Breast epithelium (tissue), 4 donors: ENCODE measurements around the gene KCNN4. TPM values are rescaled to one million over a fixed set of nuclear protein-coding genes. Genes with fewer than 3 reads are reported as not detected.

ENCODE experiments used
- DNase-seq, 2 donors: peaks; one replicate each; pipeline ENCODE4 v3.0.0-alpha.2; 2019; ENCODE audit warnings: low spot score in 2 of 2
- H3K27ac ChIP-seq, 2 donors: fragments of 200-600 bp; sonication (generic) in 1 of 2; one replicate each; pipeline ENCODE4 v1.5.1; 2016 to 2019; ENCODE audit warnings: mild to moderate bottlenecking in 1 of 2
- H3K27me3 ChIP-seq, 2 donors: fragments of 200-600 bp; sonication (generic) in 1 of 2; one replicate each; pipeline versions ENCODE4 v1.5.1 to v1.6.0; 2017 to 2019; ENCODE audit warnings: control low read depth in 1 of 2, mild to moderate bottlenecking in 1 of 2
- H3K36me3 ChIP-seq: fragments of 200-600 bp; one replicate; pipeline ENCODE4 v1.5.1; 2019
- H3K4me1 ChIP-seq, 2 donors: fragments of 200-600 bp; sonication (generic); one replicate each; pipeline ENCODE4 v1.5.1; 2016 to 2019; ENCODE audit warnings: control low read depth in 1 of 2
- H3K4me3 ChIP-seq, 3 donors: fragments of 200-600 bp; sonication (generic); 1 replicate in 2 of 3; 2 replicates in 1 of 3; pipeline ENCODE4 v1.5.1; 2016 to 2019; ENCODE audit warnings: mild to moderate bottlenecking in 3 of 3, moderate library complexity in 2 of 3
- H3K9me3 ChIP-seq, 2 donors: fragments of 200-600 bp; sonication (generic) in 1 of 2; one replicate each; pipeline ENCODE4 v1.5.1; 2016 to 2019; ENCODE audit warnings: control low read depth in 1 of 2
- CTCF ChIP-seq, 3 donors: fragments of 450-650 bp; IDR thresholded peaks; one replicate each; pipeline ENCODE4 v1.5.1; 2016 to 2017; ENCODE audit warnings: antibody characterized with exemption in 3 of 3, mild to moderate bottlenecking in 3 of 3, moderate library complexity in 3 of 3
- POLR2A ChIP-seq: fragments of 450-650 bp; IDR thresholded peaks from one replicate; pipeline ENCODE4 v1.6.1; 2016; ENCODE audit warnings: antibody characterized with exemption, mild to moderate bottlenecking, moderate library complexity
- POLR2AphosphoS5 ChIP-seq, 3 donors: sonication (generic); formaldehyde crosslinking; IDR thresholded peaks; one replicate each; pipeline ENCODE4 v1.6.1; 2017; ENCODE audit warnings: antibody characterized with exemption in 3 of 3
- intact Hi-C: fragments of 100-400 bp; cut with DNase I; formaldehyde crosslinking; loops from one replicate; pipeline ENCODE4 v1.15.1; 2023; ENCODE audit warnings: low total_unique reads
- total RNA-seq, 3 donors: library from RNA; depleted of rRNA; stranded (reverse); fragments of >200 nt; gene quantifications; one replicate each; pipeline ENCODE4 v1.1.0, GENCODE V29; 2016

The KCNN4 gene
- total RNA-seq, 3 donors from 2014 or later = 1.9 to 61.9 (median 28.2) TPM

- no peaks in the 10 kb centered on the region for H3K27me3 ChIP-seq
- H3K4me3 ChIP-seq = no peak overlapping the region
- no peaks in the 10 kb centered on the region for H3K9me3 ChIP-seq
- H3K4me1 ChIP-seq = peaks cover 0 to 9% of the 10 kb centered on the region in 2 donors
- H3K36me3 ChIP-seq = no peaks in the 10 kb centered on the region
- H3K27ac ChIP-seq = peak overlapping the region in 1 of 2 donors; percentile 21
- TF ChIP-seq POLR2A (no peak), POLR2AphosphoS5 (IDR thresholded peaks at IDR 0.05) (no peak)
- DNase-seq = no peak
- intact Hi-C loops = no loop called here
These were observed 18.0 kb downstream of the KCNN4 start for GRCh38 chr19:43762814-43763213.

- Histone ChIP-seq H3K4me3 (no peak overlapping the region), H3K36me3 (no peaks in the 10 kb centered on the region), H3K9me3 (no peaks in the 10 kb centered on the region), H3K4me1 (peaks cover 0 to 9% of the 10 kb centered on the region in 2 donors), H3K27me3 (no peaks in the 10 kb centered on the region), H3K27ac (no peak overlapping the region)
- intact Hi-C loops = no loop called here
- TF ChIP-seq CTCF (IDR thresholded peaks at IDR 0.05) = no peak
- no peak for TF ChIP-seq POLR2A
- TF ChIP-seq POLR2AphosphoS5 (IDR thresholded peaks at IDR 0.05) = no peak
- no peak for DNase-seq
These were observed 19.8 kb downstream of the KCNN4 start for GRCh38 chr19:43760941-43761340.

- peak in 1 of 2 donors; percentile 59 for DNase-seq
- Histone ChIP-seq H3K9me3 (no peaks in the 10 kb centered on the region), H3K4me1 (peaks cover 0 to 5% of the 10 kb centered on the region in 2 donors), H3K27me3 (no peaks in the 10 kb centered on the region), H3K4me3 (no peak overlapping the region), H3K27ac (peak overlapping the region; percentile 80), H3K36me3 (no peaks in the 10 kb centered on the region)
- TF ChIP-seq POLR2A (no peak), POLR2AphosphoS5 (IDR thresholded peaks at IDR 0.05) (no peak), CTCF (IDR thresholded peaks at IDR 0.05) (peak in 2 of 3 donors; percentile 21 to 55)
- intact Hi-C loops = no loop called here
These were observed 21.3 kb downstream of the KCNN4 start for GRCh38 chr19:43759515-43759914.

- peak; percentile 77 for DNase-seq
- intact Hi-C loops = no loop called here
- TF ChIP-seq POLR2AphosphoS5 (IDR thresholded peaks at IDR 0.05) (no peak), CTCF (IDR thresholded peaks at IDR 0.05) (no peak), POLR2A (no peak)
- Histone ChIP-seq H3K4me3 (peak overlapping the region; percentile 62 to 76 (median 75)), H3K36me3 (no peaks in the 10 kb centered on the region), H3K9me3 (no peaks in the 10 kb centered on the region), H3K4me1 (no peaks in the 10 kb centered on the region), H3K27ac (peak overlapping the region; percentile 98), H3K27me3 (no peaks in the 10 kb centered on the region)
These were observed 25.4 kb downstream of the KCNN4 start for GRCh38 chr19:43755256-43755801.

GRCh38 chr19:43754503-43755255, 26.1 kb downstream of the KCNN4 start, which contains the start of gene SMG9:
Gene SMG9 (minus strand): TSS chr19:43754962. CDS start chr19:43750741, 4,221 bp downstream.
- TF ChIP-seq POLR2A (peak; percentile 66), POLR2AphosphoS5 (IDR thresholded peaks at IDR 0.05) (peak; percentile 93 to 96 (median 94)), CTCF (IDR thresholded peaks at IDR 0.05) (peak in 1 of 3 donors; percentile 20)
- no peaks in the 10 kb centered on the region for H3K9me3 ChIP-seq
- no peaks in the 10 kb centered on the region for H3K36me3 ChIP-seq
- DNase-seq = peak; percentile 96 to 97
- H3K27ac ChIP-seq = peak within 1 kb of the TSS; percentile 98
- no peaks in the 10 kb centered on the region for H3K27me3 ChIP-seq
- H3K4me1 ChIP-seq = no peaks in the 10 kb centered on the region
- intact Hi-C loops = no loop called here
- H3K4me3 ChIP-seq = peak within 1 kb of the TSS; percentile 62 to 76 (median 75)
